HL-60 (cell line): Measurements from ENCODE around the gene HTR2B.

Source experiments
- DNase-seq, 2 experiments: peaks; one replicate each; pipeline ENCODE4 v3.0.0-alpha.2; 2010 to 2020; ENCODE audit warnings: low read depth in 1 of 2, low spot score in 1 of 2
- H3K27ac ChIP-seq: fragments of 250-450 bp; sonication (Bioruptor Pico); replicated peaks from 2 replicates; pipeline ENCODE4 v1.5.1; 2020; ENCODE audit warnings: mild to moderate bottlenecking, moderate library complexity
- H3K27me3 ChIP-seq: fragments of 250-450 bp; sonication (Bioruptor Pico); 2 replicates; pipeline ENCODE4 v1.5.1; 2021; ENCODE audit warnings: mild to moderate bottlenecking, moderate library complexity; ENCODE audit not compliant: insufficient read depth, poor library complexity, severe bottlenecking
- H3K4me3 ChIP-seq: replicated peaks from 2 replicates; pipeline ENCODE4 v1.5.1; 2011; ENCODE audit warnings: mild to moderate bottlenecking, control low read depth, low read length; ENCODE audit not compliant: insufficient read depth
- GABPA ChIP-seq: IDR thresholded peaks from 2 replicates; pipeline ENCODE4 v1.6.1; 2012; ENCODE audit warnings: low read depth
- POLR2AphosphoS5 ChIP-seq: IDR thresholded peaks from 2 replicates; pipeline ENCODE4 v1.6.1; 2012; ENCODE audit warnings: low read depth
- SPI1 ChIP-seq: IDR thresholded peaks from 2 replicates; pipeline ENCODE4 v1.6.1; 2012; ENCODE audit warnings: low read depth, mild to moderate bottlenecking, borderline replicate concordance
- TF ChIP-seq, protein P1 (sequence below): IDR thresholded peaks from 2 replicates; pipeline ENCODE4 v1.6.1; 2012; ENCODE audit warnings: low read depth; ENCODE audit not compliant: insufficient replicate concordance
- TF ChIP-seq, protein P2 (sequence below): IDR thresholded peaks from one replicate; pipeline ENCODE4 v1.5.1; 2011; ENCODE audit warnings: low read length, control low read depth, inconsistent platforms; ENCODE audit not compliant: insufficient read depth

The HTR2B gene

DNA sequence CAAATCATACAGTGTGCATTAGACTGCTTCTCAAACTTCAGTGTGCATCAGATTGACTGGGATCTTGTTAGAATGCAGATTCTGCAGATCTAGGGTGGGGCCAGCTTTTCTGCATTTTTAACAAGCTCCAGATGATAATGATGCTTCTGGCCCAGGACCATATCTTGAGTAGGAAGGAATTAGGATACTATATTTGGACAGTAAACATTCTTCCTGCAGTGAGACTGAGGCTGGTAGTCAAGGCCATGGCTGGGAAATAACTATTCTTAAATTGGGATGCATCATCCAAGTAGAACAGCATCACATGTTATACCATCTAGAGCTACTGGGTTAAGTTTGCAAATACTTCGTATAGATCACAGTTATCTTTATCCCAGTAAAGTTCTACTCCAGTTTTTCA, 45.2 kb upstream of the HTR2B start:
- TF ChIP-seq POLR2AphosphoS5 (no peak), GABPA (no peak), SPI1 (no peak)
- TF ChIP-seq, protein P1, sequence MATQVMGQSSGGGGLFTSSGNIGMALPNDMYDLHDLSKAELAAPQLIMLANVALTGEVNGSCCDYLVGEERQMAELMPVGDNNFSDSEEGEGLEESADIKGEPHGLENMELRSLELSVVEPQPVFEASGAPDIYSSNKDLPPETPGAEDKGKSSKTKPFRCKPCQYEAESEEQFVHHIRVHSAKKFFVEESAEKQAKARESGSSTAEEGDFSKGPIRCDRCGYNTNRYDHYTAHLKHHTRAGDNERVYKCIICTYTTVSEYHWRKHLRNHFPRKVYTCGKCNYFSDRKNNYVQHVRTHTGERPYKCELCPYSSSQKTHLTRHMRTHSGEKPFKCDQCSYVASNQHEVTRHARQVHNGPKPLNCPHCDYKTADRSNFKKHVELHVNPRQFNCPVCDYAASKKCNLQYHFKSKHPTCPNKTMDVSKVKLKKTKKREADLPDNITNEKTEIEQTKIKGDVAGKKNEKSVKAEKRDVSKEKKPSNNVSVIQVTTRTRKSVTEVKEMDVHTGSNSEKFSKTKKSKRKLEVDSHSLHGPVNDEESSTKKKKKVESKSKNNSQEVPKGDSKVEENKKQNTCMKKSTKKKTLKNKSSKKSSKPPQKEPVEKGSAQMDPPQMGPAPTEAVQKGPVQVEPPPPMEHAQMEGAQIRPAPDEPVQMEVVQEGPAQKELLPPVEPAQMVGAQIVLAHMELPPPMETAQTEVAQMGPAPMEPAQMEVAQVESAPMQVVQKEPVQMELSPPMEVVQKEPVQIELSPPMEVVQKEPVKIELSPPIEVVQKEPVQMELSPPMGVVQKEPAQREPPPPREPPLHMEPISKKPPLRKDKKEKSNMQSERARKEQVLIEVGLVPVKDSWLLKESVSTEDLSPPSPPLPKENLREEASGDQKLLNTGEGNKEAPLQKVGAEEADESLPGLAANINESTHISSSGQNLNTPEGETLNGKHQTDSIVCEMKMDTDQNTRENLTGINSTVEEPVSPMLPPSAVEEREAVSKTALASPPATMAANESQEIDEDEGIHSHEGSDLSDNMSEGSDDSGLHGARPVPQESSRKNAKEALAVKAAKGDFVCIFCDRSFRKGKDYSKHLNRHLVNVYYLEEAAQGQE, result no peak
- TF ChIP-seq, protein P2, sequence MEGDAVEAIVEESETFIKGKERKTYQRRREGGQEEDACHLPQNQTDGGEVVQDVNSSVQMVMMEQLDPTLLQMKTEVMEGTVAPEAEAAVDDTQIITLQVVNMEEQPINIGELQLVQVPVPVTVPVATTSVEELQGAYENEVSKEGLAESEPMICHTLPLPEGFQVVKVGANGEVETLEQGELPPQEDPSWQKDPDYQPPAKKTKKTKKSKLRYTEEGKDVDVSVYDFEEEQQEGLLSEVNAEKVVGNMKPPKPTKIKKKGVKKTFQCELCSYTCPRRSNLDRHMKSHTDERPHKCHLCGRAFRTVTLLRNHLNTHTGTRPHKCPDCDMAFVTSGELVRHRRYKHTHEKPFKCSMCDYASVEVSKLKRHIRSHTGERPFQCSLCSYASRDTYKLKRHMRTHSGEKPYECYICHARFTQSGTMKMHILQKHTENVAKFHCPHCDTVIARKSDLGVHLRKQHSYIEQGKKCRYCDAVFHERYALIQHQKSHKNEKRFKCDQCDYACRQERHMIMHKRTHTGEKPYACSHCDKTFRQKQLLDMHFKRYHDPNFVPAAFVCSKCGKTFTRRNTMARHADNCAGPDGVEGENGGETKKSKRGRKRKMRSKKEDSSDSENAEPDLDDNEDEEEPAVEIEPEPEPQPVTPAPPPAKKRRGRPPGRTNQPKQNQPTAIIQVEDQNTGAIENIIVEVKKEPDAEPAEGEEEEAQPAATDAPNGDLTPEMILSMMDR, result no peak
- DNase-seq, result no peak
- no peak overlapping the region for H3K27ac ChIP-seq
- no peak overlapping the region for H3K4me3 ChIP-seq
- H3K27me3 ChIP-seq, result no peaks in the 10 kb centered on the region

DNA sequence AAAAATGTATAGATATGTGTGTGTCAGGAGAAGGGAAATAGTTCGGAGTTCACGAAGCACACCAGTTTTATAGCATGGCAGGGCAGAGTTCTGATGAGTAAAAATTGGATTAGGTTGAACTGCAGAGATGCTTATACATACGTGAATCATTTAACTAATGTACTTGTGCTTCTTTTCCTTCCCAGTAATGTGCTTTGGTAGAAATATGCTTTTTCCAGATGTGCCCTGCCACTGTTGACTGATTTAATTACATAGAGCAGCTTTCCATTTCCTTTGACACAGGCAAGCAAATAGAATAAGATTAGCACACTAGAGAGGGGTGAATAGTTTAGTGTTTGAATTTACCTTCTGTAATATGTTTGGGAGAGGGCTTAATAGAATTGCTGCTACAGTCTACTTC, 44.6 kb upstream of the HTR2B start:
- TF ChIP-seq SPI1 (no peak), POLR2AphosphoS5 (no peak), GABPA (no peak)
- TF ChIP-seq, protein P1, result no peak
- no peak for DNase-seq
- Histone ChIP-seq H3K4me3 (no peak overlapping the region), H3K27ac (peak overlapping the region; percentile 35), H3K27me3 (no peaks in the 10 kb centered on the region)

DNA sequence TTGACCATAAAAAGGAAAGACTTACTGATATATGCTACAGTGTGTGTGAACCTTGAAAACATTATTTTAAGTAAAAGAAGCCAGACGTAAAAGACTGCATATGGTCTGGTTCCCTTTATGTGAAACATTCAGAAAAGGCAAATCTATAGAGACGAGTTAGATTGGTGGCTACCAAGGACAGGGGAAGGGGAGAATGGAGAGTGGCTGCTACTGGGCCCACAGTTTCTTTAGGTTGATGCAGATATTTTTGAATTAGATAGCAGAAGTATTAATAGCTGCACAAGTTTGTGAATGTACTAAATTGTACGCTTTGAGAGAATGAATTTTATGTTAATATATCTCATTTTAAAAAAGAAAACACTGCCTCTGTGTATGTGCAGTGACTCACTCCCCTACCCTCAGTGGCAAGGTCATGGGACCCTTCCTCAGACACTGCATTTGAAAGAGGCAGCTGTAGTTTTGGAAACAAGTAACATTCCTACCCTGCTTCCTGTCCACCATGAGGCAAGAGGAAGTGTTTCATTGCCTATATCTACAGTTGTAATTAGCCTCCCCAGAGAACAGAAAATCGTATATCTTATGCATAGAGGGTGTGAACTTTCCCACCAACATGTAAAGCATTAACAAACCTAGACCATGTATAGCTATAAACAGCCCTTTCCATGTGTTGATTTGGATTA, 43.8 kb upstream of the HTR2B start:
- TF ChIP-seq POLR2AphosphoS5 (peak; percentile 27; the same call in 1 of the 2 replicates), SPI1 (peak; percentile 73), GABPA (no peak)
- TF ChIP-seq, protein P1, result no peak
- Histone ChIP-seq H3K4me3 (no peak overlapping the region), H3K27me3 (no peaks in the 10 kb centered on the region), H3K27ac (peak overlapping the region; percentile 35)
- DNase-seq, result peak in 1 of 2 experiments; percentile 31

DNA sequence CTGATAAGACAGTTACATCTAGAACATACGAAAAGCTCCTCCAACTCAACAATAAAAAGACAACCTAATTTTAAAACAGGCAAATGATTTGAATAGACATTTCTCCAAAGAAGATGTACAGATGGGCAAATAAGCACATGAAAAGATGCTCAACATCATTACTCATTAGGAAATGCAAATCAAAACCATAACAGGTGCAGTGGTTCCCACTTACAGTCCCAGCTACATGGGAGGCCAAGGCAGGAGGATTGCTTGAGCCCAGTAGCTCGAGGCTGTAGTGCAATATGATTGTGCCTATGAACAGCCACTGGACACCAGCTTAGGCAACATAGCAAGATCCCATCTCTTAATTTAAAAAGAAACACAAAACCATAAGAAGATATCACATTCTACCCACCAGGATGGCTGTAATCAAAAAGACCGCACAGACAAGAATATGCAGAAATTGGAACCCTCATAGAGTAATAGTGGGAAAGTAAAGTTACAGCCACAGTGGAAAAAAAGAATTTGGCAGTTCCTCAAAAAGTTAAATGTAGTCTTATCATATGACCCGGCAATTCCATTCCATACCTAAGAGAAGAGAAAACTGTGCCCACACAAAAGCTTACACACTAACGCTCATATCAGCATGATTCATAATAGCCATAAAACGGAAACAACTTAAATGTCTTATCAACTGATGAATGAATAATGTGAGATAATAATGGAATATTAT, 43.1 kb upstream of the HTR2B start:
- H3K27ac ChIP-seq, result peak overlapping the region; percentile 35
- TF ChIP-seq GABPA, result no peak
- TF ChIP-seq SPI1, result peak; percentile 70
- no peak overlapping the region for H3K4me3 ChIP-seq
- no peak for DNase-seq
- H3K27me3 ChIP-seq, result no peaks in the 10 kb centered on the region
